B cell (primary cell): ENCODE measurements around the gene SKIDA1. TPM values are rescaled to one million over a fixed set of nuclear protein-coding genes. Genes with fewer than 3 reads are reported as not detected.

ENCODE experiments used
- ATAC-seq: fragments of 200-7000 bp; cut with Tn5 transposase; one replicate; pipeline ENCODE4 v1.10.0; 2021; ENCODE audit warnings: low read depth, mild to moderate bottlenecking, moderate number of reproducible peaks, moderate library complexity
- CTCF ChIA-PET: fragments of 350-600 bp; sonication (Branson Sonifier 250); formaldehyde crosslinking; loops from one replicate; lab custom pipeline; 2021; ENCODE audit warnings: antibody characterized with exemption, inconsistent platforms; lab: Charles Lee
- POLR2A ChIA-PET: fragments of 350-600 bp; sonication (Branson Sonifier 250); formaldehyde crosslinking; loops from one replicate; lab custom pipeline; 2021; ENCODE audit warnings: antibody characterized with exemption; lab: Charles Lee
- DNase-seq: peaks from one replicate; pipeline ENCODE4 v3.0.0; 2013
- H2AFZ ChIP-seq: 2 replicates; pipeline ENCODE4 v1.6.1; 2012; ENCODE audit warnings: mild to moderate bottlenecking, low read depth, low read length; ENCODE audit not compliant: insufficient read depth, poor library complexity, severe bottlenecking
- H3K27ac ChIP-seq, 2 donors: 1 replicate in 1 of 2; 2 replicates in 1 of 2; pipeline ENCODE4 v1.5.1; 2012 to 2013; ENCODE audit warnings: low read length in 2 of 2, mild to moderate bottlenecking in 2 of 2, moderate library complexity in 1 of 2
- H3K27me3 ChIP-seq, 4 experiments: fragments of 200-600 bp in 1 of 4; sonication (generic) in 1 of 4; replicated peaks in 1 of 4; 1 replicate in 2 of 4; 2 replicates in 2 of 4; pipeline versions ENCODE4 v1.6.1 to v1.7.0; 2013 to 2016; ENCODE audit warnings: low read length in 3 of 4, mild to moderate bottlenecking in 2 of 4, mixed read lengths in 1 of 4, moderate library complexity in 1 of 4; ENCODE audit not compliant: insufficient read depth in 4 of 4, control insufficient read depth in 3 of 4; ENCODE audit errors: control extremely low read depth in 1 of 4
- H3K36me3 ChIP-seq, 2 experiments: replicated peaks in 1 of 2; 1 replicate in 1 of 2; 2 replicates in 1 of 2; pipeline versions ENCODE4 v1.6.1 to v1.7.1; 2013; ENCODE audit warnings: low read length in 1 of 2; ENCODE audit not compliant: insufficient read depth in 2 of 2, control insufficient read depth in 1 of 2; ENCODE audit errors: control extremely low read depth in 1 of 2, extremely low read depth in 1 of 2
- H3K4me1 ChIP-seq, 2 donors: fragments of 200-600 bp in 1 of 2; sonication (generic) in 1 of 2; 1 replicate in 1 of 2; 2 replicates in 1 of 2; pipeline versions ENCODE4 v1.5.1 to v1.6.1; 2013 to 2017; ENCODE audit warnings: low read length in 2 of 2; ENCODE audit not compliant: control insufficient read depth in 2 of 2, insufficient read depth in 2 of 2
- H3K4me2 ChIP-seq: replicated peaks from 2 replicates; pipeline ENCODE3; 2012; ENCODE audit warnings: mild to moderate bottlenecking, low read depth, low read length; ENCODE audit not compliant: poor library complexity, severe bottlenecking
- H3K4me3 ChIP-seq, 5 experiments: fragments of 200-600 bp in 1 of 5; sonication (generic) in 1 of 5; 1 replicate in 3 of 5; 2 replicates in 2 of 5; pipeline versions ENCODE4 v1.5.1 to v1.7.0; 2011 to 2016; ENCODE audit warnings: low read length in 4 of 5, mild to moderate bottlenecking in 4 of 5, low read depth in 2 of 5, control low read depth in 1 of 5, moderate library complexity in 1 of 5; ENCODE audit not compliant: insufficient read depth in 1 of 5; ENCODE audit errors: control extremely low read depth in 1 of 5, extremely low read depth in 1 of 5
- H3K79me2 ChIP-seq: fragments of 200-600 bp; sonication (generic); one replicate; pipeline ENCODE4 v1.6.0; 2016; ENCODE audit warnings: low read length; ENCODE audit not compliant: control insufficient read depth, insufficient read depth
- H3K9ac ChIP-seq: fragments of 200-600 bp; sonication (generic); 2 replicates; pipeline ENCODE4 v1.6.1; 2017; ENCODE audit warnings: mild to moderate bottlenecking, low read length, moderate library complexity
- H3K9me3 ChIP-seq, 3 donors: one replicate each; pipeline versions ENCODE4 v1.6.1 to v1.7.1; 2013; ENCODE audit warnings: low read length in 2 of 3; ENCODE audit not compliant: control insufficient read depth in 2 of 3, insufficient read depth in 1 of 3; ENCODE audit errors: control extremely low read depth in 1 of 3
- H4K20me1 ChIP-seq: 2 replicates; pipeline ENCODE4 v1.6.0; 2012; ENCODE audit warnings: mild to moderate bottlenecking, low read length; ENCODE audit not compliant: insufficient read depth, control insufficient read depth, poor library complexity, severe bottlenecking
- H3K27ac Mint-ChIP-seq: one replicate; pipeline ENCODE4 v1.8.0; 2021; ENCODE audit warnings: mixed read lengths
- H3K27me3 Mint-ChIP-seq: one replicate; pipeline ENCODE4 v1.8.0; 2021; ENCODE audit warnings: mixed read lengths
- H3K4me1 Mint-ChIP-seq: one replicate; pipeline ENCODE4 v1.8.0; 2021; ENCODE audit warnings: mixed read lengths
- H3K4me3 Mint-ChIP-seq: one replicate; pipeline ENCODE4 v1.8.0; 2021; ENCODE audit warnings: mixed read lengths
- H3K9me3 Mint-ChIP-seq: one replicate; pipeline ENCODE4 v1.8.0; 2022; ENCODE audit warnings: mixed read lengths; ENCODE audit not compliant: insufficient read depth
- EZH2 ChIP-seq: IDR thresholded peaks from 2 replicates; pipeline ENCODE4 v1.6.1; 2012; ENCODE audit warnings: borderline replicate concordance, low read depth, mild to moderate bottlenecking, moderate library complexity, low read length; ENCODE audit not compliant: insufficient read depth, poor library complexity, severe bottlenecking
- WGBS: methylation state at CpG from one replicate; pipeline ENCODE4 v1.1.5; 2013; ENCODE audit warnings: missing lambda C conversion rate; ENCODE audit not compliant: insufficient coverage; 5-methylcytosine and 5-hydroxymethylcytosine counted together
- intact Hi-C: fragments of 100-400 bp; cut with micrococcal nuclease; formaldehyde crosslinking; loops from one replicate; pipeline ENCODE4 v1.10.0; 2022
- polyA plus RNA-seq: library from polyadenylated mRNA; depleted of rRNA; stranded (reverse); fragments of >200 nt; gene quantifications from 2 replicates; pipeline ENCODE4 v1.2.3, GENCODE V29; 2012
- total RNA-seq, 2 donors: library from RNA; stranded (reverse); fragments of 120-200 nt in 1 of 2; gene quantifications; 1 replicate in 1 of 2; 2 replicates in 1 of 2; pipeline versions ENCODE4 v1.2.3 to v1.2.4, GENCODE V29; 2013 to 2022
- TF ChIP-seq, protein P1 (sequence below): fragments of 200-600 bp; IDR thresholded peaks from one replicate; pipeline ENCODE4 v1.8.0; 2022; ENCODE audit warnings: antibody characterized with exemption, mild to moderate bottlenecking

Gene SKIDA1
- total and polyA plus RNA-seq, 2 donors (not counting 1 experiment from before 2014, with no cell fraction given): 0.06 to 0.10 TPM

DNA sequence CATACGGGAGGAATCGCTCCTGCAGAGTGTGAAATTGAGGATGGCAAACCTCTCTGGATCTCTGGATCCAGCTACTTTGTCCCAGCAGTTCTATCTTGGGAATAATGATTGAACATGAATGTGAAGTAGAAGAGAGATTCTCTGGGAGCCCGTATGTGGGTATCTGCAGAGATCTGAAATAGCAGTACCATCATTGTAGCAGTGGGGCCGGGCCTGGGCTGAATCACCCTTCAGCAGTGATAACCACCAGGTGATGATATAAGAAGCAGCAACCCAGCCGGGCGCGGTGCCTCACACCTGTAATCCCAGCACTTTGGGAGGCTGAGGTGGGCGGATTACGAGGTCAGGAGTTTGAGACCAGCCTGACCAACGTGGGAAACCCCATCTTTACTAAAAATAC, 51.9 kb downstream of the SKIDA1 start:
- Histone ChIP-seq H3K4me1 (no peaks in the 10 kb centered on the region), H3K79me2 (no peaks in the 10 kb centered on the region), H3K27ac (no peak overlapping the region), H4K20me1 (no peaks in the 10 kb centered on the region), H2AFZ (no peak overlapping the region), H3K9ac (no peak overlapping the region), H3K4me3 (no peak overlapping the region), H3K36me3 (no peaks in the 10 kb centered on the region), H3K4me2 (no peak overlapping the region), H3K27me3 (no peaks in the 10 kb centered on the region), H3K9me3 (no peaks in the 10 kb centered on the region)
- Mint-ChIP-seq H3K9me3 (no peaks in the 10 kb centered on the region), H3K4me3 (no peak overlapping the region), H3K27me3 (peaks cover 5% of the 10 kb centered on the region), H3K4me1 (no peaks in the 10 kb centered on the region), H3K27ac (no peak overlapping the region)
- ChIA-PET CTCF (interaction anchor here (0.5 kb wide), 1 partner anchor 199 kb away, joined by 3 read pairs; no protein-coding TSS in a partner anchor), POLR2A (no interaction called here)
- TF ChIP-seq EZH2: no peak
- TF ChIP-seq, protein P1, sequence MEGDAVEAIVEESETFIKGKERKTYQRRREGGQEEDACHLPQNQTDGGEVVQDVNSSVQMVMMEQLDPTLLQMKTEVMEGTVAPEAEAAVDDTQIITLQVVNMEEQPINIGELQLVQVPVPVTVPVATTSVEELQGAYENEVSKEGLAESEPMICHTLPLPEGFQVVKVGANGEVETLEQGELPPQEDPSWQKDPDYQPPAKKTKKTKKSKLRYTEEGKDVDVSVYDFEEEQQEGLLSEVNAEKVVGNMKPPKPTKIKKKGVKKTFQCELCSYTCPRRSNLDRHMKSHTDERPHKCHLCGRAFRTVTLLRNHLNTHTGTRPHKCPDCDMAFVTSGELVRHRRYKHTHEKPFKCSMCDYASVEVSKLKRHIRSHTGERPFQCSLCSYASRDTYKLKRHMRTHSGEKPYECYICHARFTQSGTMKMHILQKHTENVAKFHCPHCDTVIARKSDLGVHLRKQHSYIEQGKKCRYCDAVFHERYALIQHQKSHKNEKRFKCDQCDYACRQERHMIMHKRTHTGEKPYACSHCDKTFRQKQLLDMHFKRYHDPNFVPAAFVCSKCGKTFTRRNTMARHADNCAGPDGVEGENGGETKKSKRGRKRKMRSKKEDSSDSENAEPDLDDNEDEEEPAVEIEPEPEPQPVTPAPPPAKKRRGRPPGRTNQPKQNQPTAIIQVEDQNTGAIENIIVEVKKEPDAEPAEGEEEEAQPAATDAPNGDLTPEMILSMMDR: no peak
- intact Hi-C loops: no loop called here
- 85% methylated on average over 10 of the region's 10 CpGs for WGBS
- no peak for DNase-seq
- ATAC-seq: no peak

GRCh38 chr10:21473135-21473534, 52.3 kb downstream of the SKIDA1 start:
- no peaks in the 10 kb centered on the region for H3K36me3 ChIP-seq
- POLR2A ChIA-PET: no interaction called here
- 81% methylated on average over 4 of the region's 4 CpGs for WGBS

More at GRCh38 chr10:21473135-21473534, 52.3 kb downstream of the SKIDA1 start:
- ATAC-seq (no peak), DNase-seq (no peak)
- no peak overlapping the region for H3K4me3 Mint-ChIP-seq
- no peak overlapping the region for H3K4me3 ChIP-seq
- no peaks in the 10 kb centered on the region for H3K4me1 ChIP-seq
- TF ChIP-seq, protein P1: no peak
- no peak for TF ChIP-seq EZH2
- no peaks in the 10 kb centered on the region for H3K79me2 ChIP-seq
- H3K9me3 Mint-ChIP-seq: no peaks in the 10 kb centered on the region
- no peak overlapping the region for H3K27ac ChIP-seq
- no peaks in the 10 kb centered on the region for H4K20me1 ChIP-seq
- intact Hi-C loops: no loop called here
- H3K4me2 ChIP-seq: no peak overlapping the region
- H3K9me3 ChIP-seq: no peaks in the 10 kb centered on the region
- H3K27ac Mint-ChIP-seq: no peak overlapping the region
- no peaks in the 10 kb centered on the region for H3K27me3 ChIP-seq
- H2AFZ ChIP-seq: no peak overlapping the region
- H3K9ac ChIP-seq: no peak overlapping the region
- CTCF ChIA-PET: interaction anchor here (0.5 kb wide), 1 partner anchor 200 kb away, joined by 3 read pairs; no protein-coding TSS in a partner anchor
- no peaks in the 10 kb centered on the region for H3K4me1 Mint-ChIP-seq
- H3K27me3 Mint-ChIP-seq: peaks cover 5% of the 10 kb centered on the region
